Sigmoid colon (tissue), 4 donors: Measurements from ENCODE around the gene ROBO4.

Experiments used
- EP300 ChIP-seq, 4 donors: sonication (generic); formaldehyde crosslinking; IDR thresholded peaks; one replicate each; pipeline ENCODE4 v1.6.1; 2017; ENCODE audit warnings: antibody characterized with exemption in 4 of 4
- POLR2A ChIP-seq, 2 donors: fragments of 450-650 bp; IDR thresholded peaks; one replicate each; pipeline ENCODE4 v1.6.1; 2016; ENCODE audit warnings: antibody characterized with exemption in 2 of 2, mild to moderate bottlenecking in 2 of 2, moderate library complexity in 2 of 2
- POLR2AphosphoS5 ChIP-seq, 4 donors: sonication (generic); formaldehyde crosslinking; IDR thresholded peaks; one replicate each; pipeline ENCODE4 v1.6.1; 2017; ENCODE audit warnings: antibody characterized with exemption in 4 of 4
- TF ChIP-seq, protein P1 (sequence below), 4 experiments: fragments of 450-650 bp in 3 of 4; fragments of 200-600 bp in 1 of 4; IDR thresholded peaks; one replicate each; pipeline ENCODE4 v1.5.1; 2016 to 2019; ENCODE audit warnings: antibody characterized with exemption in 4 of 4, mild to moderate bottlenecking in 3 of 4, moderate library complexity in 2 of 4

DNA sequence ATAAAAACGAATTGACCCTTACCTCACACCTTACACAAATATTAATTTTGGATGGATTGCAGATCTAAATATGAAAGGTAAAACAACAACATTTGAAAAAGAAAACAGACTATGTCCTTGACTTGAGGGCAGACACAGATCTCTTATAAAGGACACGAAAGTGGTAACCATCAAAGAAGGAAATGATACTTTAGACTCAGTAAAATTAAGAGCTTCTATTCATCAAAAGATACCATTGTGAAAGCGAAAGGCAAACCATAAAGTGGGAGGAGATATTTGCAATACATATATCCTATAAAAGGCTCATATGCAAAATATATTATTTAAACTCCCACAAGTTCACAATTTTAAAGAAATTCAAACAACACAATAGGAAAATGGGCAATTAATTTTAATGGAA is 33.1 kb upstream of the ROBO4 start:
- TF ChIP-seq EP300 (IDR thresholded peaks at IDR 0.05) = no peak
- TF ChIP-seq, protein P1, sequence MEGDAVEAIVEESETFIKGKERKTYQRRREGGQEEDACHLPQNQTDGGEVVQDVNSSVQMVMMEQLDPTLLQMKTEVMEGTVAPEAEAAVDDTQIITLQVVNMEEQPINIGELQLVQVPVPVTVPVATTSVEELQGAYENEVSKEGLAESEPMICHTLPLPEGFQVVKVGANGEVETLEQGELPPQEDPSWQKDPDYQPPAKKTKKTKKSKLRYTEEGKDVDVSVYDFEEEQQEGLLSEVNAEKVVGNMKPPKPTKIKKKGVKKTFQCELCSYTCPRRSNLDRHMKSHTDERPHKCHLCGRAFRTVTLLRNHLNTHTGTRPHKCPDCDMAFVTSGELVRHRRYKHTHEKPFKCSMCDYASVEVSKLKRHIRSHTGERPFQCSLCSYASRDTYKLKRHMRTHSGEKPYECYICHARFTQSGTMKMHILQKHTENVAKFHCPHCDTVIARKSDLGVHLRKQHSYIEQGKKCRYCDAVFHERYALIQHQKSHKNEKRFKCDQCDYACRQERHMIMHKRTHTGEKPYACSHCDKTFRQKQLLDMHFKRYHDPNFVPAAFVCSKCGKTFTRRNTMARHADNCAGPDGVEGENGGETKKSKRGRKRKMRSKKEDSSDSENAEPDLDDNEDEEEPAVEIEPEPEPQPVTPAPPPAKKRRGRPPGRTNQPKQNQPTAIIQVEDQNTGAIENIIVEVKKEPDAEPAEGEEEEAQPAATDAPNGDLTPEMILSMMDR (IDR thresholded peaks at IDR 0.05) = no peak
- TF ChIP-seq POLR2AphosphoS5 (IDR thresholded peaks at IDR 0.05) = no peak
- TF ChIP-seq POLR2A (IDR thresholded peaks at IDR 0.05) = no peak
